Ectodermal cell (in vitro differentiated cells): ENCODE results near the gene SAMD11.

Source experiments
- H3K27ac ChIP-seq: 2 replicates; pipeline ENCODE4 v1.7.0; 2013; ENCODE audit warnings: mild to moderate bottlenecking, low read depth, low read length; ENCODE audit not compliant: insufficient read depth, poor library complexity, severe bottlenecking
- H3K27me3 ChIP-seq: 2 replicates; pipeline ENCODE4 v1.7.0; 2013; ENCODE audit warnings: mild to moderate bottlenecking, low read length; ENCODE audit not compliant: insufficient read depth, control insufficient read depth, poor library complexity, severe bottlenecking
- H3K36me3 ChIP-seq: one replicate; pipeline ENCODE4 v1.7.0; 2013; ENCODE audit warnings: low read length; ENCODE audit not compliant: control insufficient read depth, insufficient read depth
- H3K4me1 ChIP-seq: one replicate; pipeline ENCODE4 v1.7.0; 2013; ENCODE audit warnings: low read length; ENCODE audit not compliant: control insufficient read depth, insufficient read depth
- H3K4me3 ChIP-seq: 2 replicates; pipeline ENCODE4 v1.7.0; 2013; ENCODE audit warnings: low read depth, low read length, control low read depth; ENCODE audit not compliant: insufficient read depth
- H3K9me3 ChIP-seq: 2 replicates; pipeline ENCODE4 v1.7.0; 2013; ENCODE audit warnings: mild to moderate bottlenecking, low read length, moderate library complexity; ENCODE audit not compliant: control insufficient read depth
- WGBS, 2 experiments: methylation state at CpG; one replicate each; pipeline ENCODE4 v1.1.7; 2013; ENCODE audit warnings: missing lambda C conversion rate in 2 of 2; 5-methylcytosine and 5-hydroxymethylcytosine counted together

The SAMD11 gene

GRCh38 chr1:992362-992761 lies 68.6 kb downstream of the SAMD11 start:
- Histone ChIP-seq H3K4me3 (no peak overlapping the region), H3K4me1 (peaks cover 4% of the 10 kb centered on the region), H3K27ac (no peak overlapping the region), H3K27me3 (peaks cover 48% of the 10 kb centered on the region), H3K36me3 (no peaks in the 10 kb centered on the region), H3K9me3 (no peaks in the 10 kb centered on the region)
- WGBS, 2 experiments: 91 to 95% methylated on average over 6 of the region's 7 CpGs

GRCh38 chr1:993379-993995 lies 69.8 kb downstream of the SAMD11 start:
- Histone ChIP-seq H3K36me3 (no peaks in the 10 kb centered on the region), H3K9me3 (no peaks in the 10 kb centered on the region), H3K27ac (no peak overlapping the region), H3K4me1 (peaks cover 10% of the 10 kb centered on the region), H3K27me3 (peaks cover 58% of the 10 kb centered on the region), H3K4me3 (no peak overlapping the region)
- WGBS, 2 experiments: 79 to 81% methylated on average over 15 of the region's 15 CpGs
